HepG2 (cell line): Measurements from ENCODE around the gene KRTAP10-2. TPM values are rescaled to one million over a fixed set of nuclear protein-coding genes. Genes with fewer than 3 reads are reported as not detected.

Experiments used
- CCDC6 ChIP-seq: sonication (generic); formaldehyde crosslinking; IDR thresholded peaks from 2 replicates; pipeline ENCODE4 v1.8.1; 2022; ENCODE audit warnings: mild to moderate bottlenecking, missing genetic modification reagents, moderate library complexity
- ETV6 ChIP-seq: sonication (generic); formaldehyde crosslinking; conservative IDR thresholded peaks from 2 replicates; pipeline ENCODE4 v1.4.0; 2020; ENCODE audit warnings: missing genetic modification reagents
- MED8 ChIP-seq: sonication (generic); formaldehyde crosslinking; IDR thresholded peaks from 2 replicates; pipeline ENCODE4 v1.8.1; 2023; ENCODE audit warnings: mild to moderate bottlenecking, missing genetic modification reagents; ENCODE audit not compliant: insufficient replicate concordance
- PAWR ChIP-seq: sonication (generic); formaldehyde crosslinking; IDR thresholded peaks from 2 replicates; pipeline ENCODE4 v1.4.0; 2020; ENCODE audit warnings: missing genetic modification reagents, mild to moderate bottlenecking, borderline replicate concordance
- RARA ChIP-seq: IDR thresholded peaks from 2 replicates; pipeline ENCODE4 v1.6.1; 2016; ENCODE audit warnings: missing genetic modification reagents, missing compliant biosample characterization
- SIX1 ChIP-seq: sonication (generic); formaldehyde crosslinking; IDR thresholded peaks from 2 replicates; pipeline ENCODE4 v1.4.0; 2020; ENCODE audit warnings: missing genetic modification reagents, borderline replicate concordance
- ZNF33A ChIP-seq: sonication (generic); formaldehyde crosslinking; IDR thresholded peaks from 2 replicates; pipeline ENCODE4 v1.5.1; 2020; ENCODE audit warnings: missing genetic modification reagents, mild to moderate bottlenecking, moderate library complexity, borderline replicate concordance
- ZNF792 ChIP-seq: IDR thresholded peaks from 2 replicates; pipeline ENCODE4 v1.6.1; 2016
- ZNF883 ChIP-seq: sonication (generic); formaldehyde crosslinking; IDR thresholded peaks from 2 replicates; pipeline ENCODE4 v1.5.1; 2020; ENCODE audit warnings: mild to moderate bottlenecking, missing genetic modification reagents; ENCODE audit errors: not compliant biosample characterization
- polyA plus RNA-seq, 8 experiments: library from polyadenylated mRNA; depleted of rRNA in 3 of 8; stranded (reverse) in 7 of 8; unstranded in 1 of 8; fragments of >200 nt; fragmentation: Illumina TruSeq in 4 of 8; extraction: Trizol in 4 of 8; gene quantifications; 2 replicates each; pipeline versions ENCODE4 v1.2.1 to v1.2.3, GENCODE V29; 2011 to 2016; ENCODE audit warnings: low read depth in 4 of 8, missing spikeins in 1 of 8, mixed read lengths in 1 of 8; ENCODE audit not compliant: insufficient read depth in 1 of 8
- total RNA-seq, 5 experiments: library from RNA; depleted of rRNA; stranded (reverse); fragments of >200 nt; fragmentation: Illumina TruSeq; extraction: Trizol; gene quantifications; 2 replicates each; pipeline ENCODE4 v1.2.3, GENCODE V29; 2016; ENCODE audit warnings: low read depth in 1 of 5
- TF ChIP-seq, protein P1 (sequence below): sonication (generic); formaldehyde crosslinking; IDR thresholded peaks from 2 replicates; pipeline ENCODE4 v1.5.0; 2020; ENCODE audit warnings: mild to moderate bottlenecking, missing genetic modification reagents, borderline replicate concordance
- TF ChIP-seq, protein P2 (sequence below): sonication (generic); formaldehyde crosslinking; IDR thresholded peaks from 2 replicates; pipeline ENCODE4 v1.5.1; 2020; ENCODE audit warnings: missing genetic modification reagents, mild to moderate bottlenecking, borderline replicate concordance
- TF ChIP-seq, protein P3 (sequence below): sonication (generic); formaldehyde crosslinking; IDR thresholded peaks from 2 replicates; pipeline ENCODE4 v1.4.0; 2020; ENCODE audit warnings: mild to moderate bottlenecking, missing genetic modification reagents
- TF ChIP-seq, protein P4 (sequence below): sonication (generic); formaldehyde crosslinking; IDR thresholded peaks from 2 replicates; pipeline ENCODE4 v1.4.0; 2020; ENCODE audit warnings: mild to moderate bottlenecking, low read depth, missing genetic modification reagents
- TF ChIP-seq, protein P5 (sequence below): sonication (generic); formaldehyde crosslinking; IDR thresholded peaks from 2 replicates; pipeline ENCODE4 v1.5.0; 2020; ENCODE audit warnings: missing genetic modification reagents, mild to moderate bottlenecking, borderline replicate concordance
- TF ChIP-seq, protein P6 (sequence below): conservative IDR thresholded peaks from 2 replicates; pipeline ENCODE4 v1.6.1; 2018; ENCODE audit warnings: missing genetic modification reagents

KRTAP10-2 gene
- total and polyA plus RNA-seq, 2 of the 13 experiments (the other 11 are each of a cell fraction or from before 2014, with no cell fraction given) = not detected

DNA sequence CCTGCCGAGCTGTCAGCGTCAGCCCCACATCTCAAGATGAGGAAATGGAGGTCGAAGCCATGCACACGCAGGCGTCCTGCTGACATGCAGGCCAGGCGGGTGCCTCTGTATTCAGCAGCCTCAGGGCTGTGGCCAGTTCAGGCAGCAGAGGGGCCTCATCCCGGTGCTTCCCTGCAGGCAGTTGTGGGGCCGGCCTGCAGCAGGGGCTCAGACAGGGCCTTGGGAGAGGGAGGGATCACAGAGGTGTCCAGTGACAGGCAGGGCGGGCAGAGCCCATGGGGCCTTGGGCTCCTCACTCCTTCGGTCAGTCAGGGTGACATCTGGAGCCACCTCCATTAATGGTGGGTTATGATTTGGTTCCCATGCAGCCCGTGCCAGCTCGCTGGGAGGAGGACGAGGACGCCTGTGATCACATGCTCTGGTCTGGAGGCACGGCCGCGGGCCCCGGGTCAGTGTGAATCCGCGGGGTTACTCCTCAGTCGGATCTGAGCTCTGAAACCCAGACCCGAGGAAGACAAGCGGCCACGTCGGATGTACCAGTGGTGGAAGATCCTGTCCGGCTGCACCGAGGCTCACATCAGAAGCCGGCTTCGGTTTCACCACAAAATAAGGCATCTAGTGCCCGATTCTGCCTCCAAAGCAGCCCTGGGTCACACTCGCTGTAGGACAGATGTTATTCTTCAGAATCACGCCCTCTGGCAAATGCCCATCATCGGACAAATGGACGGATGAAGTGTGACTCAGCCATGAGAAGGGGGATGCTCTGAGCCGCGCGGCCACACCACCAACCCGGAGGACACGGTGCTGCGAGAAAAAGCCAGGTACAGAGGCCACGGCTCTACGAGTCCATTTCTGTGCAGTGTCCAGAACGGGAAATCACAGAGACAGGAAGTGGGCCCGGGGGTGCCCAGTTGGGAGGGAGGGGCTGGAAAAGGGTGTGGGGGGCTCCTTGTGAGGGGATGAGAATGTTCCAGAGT lies 44.7 kb downstream of the KRTAP10-2 start (continued):
- TF ChIP-seq, protein P1, sequence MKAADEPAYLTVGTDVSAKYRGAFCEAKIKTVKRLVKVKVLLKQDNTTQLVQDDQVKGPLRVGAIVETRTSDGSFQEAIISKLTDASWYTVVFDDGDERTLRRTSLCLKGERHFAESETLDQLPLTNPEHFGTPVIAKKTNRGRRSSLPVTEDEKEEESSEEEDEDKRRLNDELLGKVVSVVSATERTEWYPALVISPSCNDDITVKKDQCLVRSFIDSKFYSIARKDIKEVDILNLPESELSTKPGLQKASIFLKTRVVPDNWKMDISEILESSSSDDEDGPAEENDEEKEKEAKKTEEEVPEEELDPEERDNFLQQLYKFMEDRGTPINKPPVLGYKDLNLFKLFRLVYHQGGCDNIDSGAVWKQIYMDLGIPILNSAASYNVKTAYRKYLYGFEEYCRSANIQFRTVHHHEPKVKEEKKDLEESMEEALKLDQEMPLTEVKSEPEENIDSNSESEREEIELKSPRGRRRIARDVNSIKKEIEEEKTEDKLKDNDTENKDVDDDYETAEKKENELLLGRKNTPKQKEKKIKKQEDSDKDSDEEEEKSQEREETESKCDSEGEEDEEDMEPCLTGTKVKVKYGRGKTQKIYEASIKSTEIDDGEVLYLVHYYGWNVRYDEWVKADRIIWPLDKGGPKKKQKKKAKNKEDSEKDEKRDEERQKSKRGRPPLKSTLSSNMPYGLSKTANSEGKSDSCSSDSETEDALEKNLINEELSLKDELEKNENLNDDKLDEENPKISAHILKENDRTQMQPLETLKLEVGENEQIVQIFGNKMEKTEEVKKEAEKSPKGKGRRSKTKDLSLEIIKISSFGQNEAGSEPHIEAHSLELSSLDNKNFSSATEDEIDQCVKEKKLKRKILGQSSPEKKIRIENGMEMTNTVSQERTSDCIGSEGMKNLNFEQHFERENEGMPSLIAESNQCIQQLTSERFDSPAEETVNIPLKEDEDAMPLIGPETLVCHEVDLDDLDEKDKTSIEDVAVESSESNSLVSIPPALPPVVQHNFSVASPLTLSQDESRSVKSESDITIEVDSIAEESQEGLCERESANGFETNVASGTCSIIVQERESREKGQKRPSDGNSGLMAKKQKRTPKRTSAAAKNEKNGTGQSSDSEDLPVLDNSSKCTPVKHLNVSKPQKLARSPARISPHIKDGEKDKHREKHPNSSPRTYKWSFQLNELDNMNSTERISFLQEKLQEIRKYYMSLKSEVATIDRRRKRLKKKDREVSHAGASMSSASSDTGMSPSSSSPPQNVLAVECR = peak; percentile 48; the same call in 1 of the 2 replicates
- no peak for TF ChIP-seq ZNF792 (CRISPR knock-in tag)
- TF ChIP-seq, protein P2, sequence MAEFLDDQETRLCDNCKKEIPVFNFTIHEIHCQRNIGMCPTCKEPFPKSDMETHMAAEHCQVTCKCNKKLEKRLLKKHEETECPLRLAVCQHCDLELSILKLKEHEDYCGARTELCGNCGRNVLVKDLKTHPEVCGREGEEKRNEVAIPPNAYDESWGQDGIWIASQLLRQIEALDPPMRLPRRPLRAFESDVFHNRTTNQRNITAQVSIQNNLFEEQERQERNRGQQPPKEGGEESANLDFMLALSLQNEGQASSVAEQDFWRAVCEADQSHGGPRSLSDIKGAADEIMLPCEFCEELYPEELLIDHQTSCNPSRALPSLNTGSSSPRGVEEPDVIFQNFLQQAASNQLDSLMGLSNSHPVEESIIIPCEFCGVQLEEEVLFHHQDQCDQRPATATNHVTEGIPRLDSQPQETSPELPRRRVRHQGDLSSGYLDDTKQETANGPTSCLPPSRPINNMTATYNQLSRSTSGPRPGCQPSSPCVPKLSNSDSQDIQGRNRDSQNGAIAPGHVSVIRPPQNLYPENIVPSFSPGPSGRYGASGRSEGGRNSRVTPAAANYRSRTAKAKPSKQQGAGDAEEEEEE (CRISPR knock-in tag) = no peak
- no peak for TF ChIP-seq ZNF883 (CRISPR knock-in tag)
- peak; percentile 15; the same call in 1 of the 2 replicates for TF ChIP-seq PAWR
- TF ChIP-seq, protein P3, sequence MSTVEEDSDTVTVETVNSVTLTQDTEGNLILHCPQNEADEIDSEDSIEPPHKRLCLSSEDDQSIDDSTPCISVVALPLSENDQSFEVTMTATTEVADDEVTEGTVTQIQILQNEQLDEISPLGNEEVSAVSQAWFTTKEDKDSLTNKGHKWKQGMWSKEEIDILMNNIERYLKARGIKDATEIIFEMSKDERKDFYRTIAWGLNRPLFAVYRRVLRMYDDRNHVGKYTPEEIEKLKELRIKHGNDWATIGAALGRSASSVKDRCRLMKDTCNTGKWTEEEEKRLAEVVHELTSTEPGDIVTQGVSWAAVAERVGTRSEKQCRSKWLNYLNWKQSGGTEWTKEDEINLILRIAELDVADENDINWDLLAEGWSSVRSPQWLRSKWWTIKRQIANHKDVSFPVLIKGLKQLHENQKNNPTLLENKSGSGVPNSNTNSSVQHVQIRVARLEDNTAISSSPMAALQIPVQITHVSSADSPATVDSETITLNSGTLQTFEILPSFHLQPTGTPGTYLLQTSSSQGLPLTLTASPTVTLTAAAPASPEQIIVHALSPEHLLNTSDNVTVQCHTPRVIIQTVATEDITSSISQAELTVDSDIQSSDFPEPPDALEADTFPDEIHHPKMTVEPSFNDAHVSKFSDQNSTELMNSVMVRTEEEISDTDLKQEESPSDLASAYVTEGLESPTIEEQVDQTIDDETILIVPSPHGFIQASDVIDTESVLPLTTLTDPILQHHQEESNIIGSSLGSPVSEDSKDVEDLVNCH (CRISPR knock-in tag) = no peak
- no peak for TF ChIP-seq RARA (CRISPR knock-in tag)
- TF ChIP-seq, protein P4, sequence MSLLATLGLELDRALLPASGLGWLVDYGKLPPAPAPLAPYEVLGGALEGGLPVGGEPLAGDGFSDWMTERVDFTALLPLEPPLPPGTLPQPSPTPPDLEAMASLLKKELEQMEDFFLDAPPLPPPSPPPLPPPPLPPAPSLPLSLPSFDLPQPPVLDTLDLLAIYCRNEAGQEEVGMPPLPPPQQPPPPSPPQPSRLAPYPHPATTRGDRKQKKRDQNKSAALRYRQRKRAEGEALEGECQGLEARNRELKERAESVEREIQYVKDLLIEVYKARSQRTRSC (CRISPR knock-in tag) = no peak
- no peak for TF ChIP-seq ZNF33A
- TF ChIP-seq, protein P5, sequence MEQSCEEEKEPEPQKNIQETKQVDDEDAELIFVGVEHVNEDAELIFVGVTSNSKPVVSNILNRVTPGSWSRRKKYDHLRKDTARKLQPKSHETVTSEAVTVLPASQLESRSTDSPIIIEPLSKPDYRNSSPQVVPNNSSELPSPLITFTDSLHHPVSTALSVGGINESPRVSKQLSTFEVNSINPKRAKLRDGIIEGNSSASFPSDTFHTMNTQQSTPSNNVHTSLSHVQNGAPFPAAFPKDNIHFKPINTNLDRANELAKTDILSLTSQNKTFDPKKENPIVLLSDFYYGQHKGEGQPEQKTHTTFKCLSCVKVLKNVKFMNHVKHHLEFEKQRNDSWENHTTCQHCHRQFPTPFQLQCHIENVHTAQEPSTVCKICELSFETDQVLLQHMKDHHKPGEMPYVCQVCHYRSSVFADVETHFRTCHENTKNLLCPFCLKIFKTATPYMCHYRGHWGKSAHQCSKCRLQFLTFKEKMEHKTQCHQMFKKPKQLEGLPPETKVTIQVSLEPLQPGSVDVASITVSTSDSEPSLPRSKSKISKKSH = 0 out of 2 replicates have a peak, but pooled peaks have one; percentile 14
- no peak for TF ChIP-seq ETV6 (CRISPR knock-in tag)
- no peak for TF ChIP-seq MED8
- TF ChIP-seq, protein P6, sequence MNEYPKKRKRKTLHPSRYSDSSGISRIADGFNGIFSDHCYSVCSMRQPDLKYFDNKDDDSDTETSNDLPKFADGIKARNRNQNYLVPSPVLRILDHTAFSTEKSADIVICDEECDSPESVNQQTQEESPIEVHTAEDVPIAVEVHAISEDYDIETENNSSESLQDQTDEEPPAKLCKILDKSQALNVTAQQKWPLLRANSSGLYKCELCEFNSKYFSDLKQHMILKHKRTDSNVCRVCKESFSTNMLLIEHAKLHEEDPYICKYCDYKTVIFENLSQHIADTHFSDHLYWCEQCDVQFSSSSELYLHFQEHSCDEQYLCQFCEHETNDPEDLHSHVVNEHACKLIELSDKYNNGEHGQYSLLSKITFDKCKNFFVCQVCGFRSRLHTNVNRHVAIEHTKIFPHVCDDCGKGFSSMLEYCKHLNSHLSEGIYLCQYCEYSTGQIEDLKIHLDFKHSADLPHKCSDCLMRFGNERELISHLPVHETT = no peak
- TF ChIP-seq CCDC6 (CRISPR knock-in tag) = no peak
- no peak for TF ChIP-seq SIX1 (CRISPR knock-in tag)
